A549 treated with AZD9567 at 1 μM for 4 hours (cell line): Measurements from ENCODE around the gene PRMT7. TPM values are rescaled to one million over a fixed set of nuclear protein-coding genes. Genes with fewer than 3 reads are reported as not detected.

Experiments
- total RNA-seq: library from RNA; stranded (reverse); fragments of 200-300 nt; extraction: Qiagen RNA extraction; gene quantifications from 5 replicates; pipeline ENCODE4 v1.2.3, GENCODE V29; 2022; ENCODE audit not compliant: insufficient read depth

Gene PRMT7, protein sequence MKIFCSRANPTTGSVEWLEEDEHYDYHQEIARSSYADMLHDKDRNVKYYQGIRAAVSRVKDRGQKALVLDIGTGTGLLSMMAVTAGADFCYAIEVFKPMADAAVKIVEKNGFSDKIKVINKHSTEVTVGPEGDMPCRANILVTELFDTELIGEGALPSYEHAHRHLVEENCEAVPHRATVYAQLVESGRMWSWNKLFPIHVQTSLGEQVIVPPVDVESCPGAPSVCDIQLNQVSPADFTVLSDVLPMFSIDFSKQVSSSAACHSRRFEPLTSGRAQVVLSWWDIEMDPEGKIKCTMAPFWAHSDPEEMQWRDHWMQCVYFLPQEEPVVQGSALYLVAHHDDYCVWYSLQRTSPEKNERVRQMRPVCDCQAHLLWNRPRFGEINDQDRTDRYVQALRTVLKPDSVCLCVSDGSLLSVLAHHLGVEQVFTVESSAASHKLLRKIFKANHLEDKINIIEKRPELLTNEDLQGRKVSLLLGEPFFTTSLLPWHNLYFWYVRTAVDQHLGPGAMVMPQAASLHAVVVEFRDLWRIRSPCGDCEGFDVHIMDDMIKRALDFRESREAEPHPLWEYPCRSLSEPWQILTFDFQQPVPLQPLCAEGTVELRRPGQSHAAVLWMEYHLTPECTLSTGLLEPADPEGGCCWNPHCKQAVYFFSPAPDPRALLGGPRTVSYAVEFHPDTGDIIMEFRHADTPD
- total RNA-seq: 31.0 to 85.2 TPM (median 32.3 TPM) in 5 replicates

DNA sequence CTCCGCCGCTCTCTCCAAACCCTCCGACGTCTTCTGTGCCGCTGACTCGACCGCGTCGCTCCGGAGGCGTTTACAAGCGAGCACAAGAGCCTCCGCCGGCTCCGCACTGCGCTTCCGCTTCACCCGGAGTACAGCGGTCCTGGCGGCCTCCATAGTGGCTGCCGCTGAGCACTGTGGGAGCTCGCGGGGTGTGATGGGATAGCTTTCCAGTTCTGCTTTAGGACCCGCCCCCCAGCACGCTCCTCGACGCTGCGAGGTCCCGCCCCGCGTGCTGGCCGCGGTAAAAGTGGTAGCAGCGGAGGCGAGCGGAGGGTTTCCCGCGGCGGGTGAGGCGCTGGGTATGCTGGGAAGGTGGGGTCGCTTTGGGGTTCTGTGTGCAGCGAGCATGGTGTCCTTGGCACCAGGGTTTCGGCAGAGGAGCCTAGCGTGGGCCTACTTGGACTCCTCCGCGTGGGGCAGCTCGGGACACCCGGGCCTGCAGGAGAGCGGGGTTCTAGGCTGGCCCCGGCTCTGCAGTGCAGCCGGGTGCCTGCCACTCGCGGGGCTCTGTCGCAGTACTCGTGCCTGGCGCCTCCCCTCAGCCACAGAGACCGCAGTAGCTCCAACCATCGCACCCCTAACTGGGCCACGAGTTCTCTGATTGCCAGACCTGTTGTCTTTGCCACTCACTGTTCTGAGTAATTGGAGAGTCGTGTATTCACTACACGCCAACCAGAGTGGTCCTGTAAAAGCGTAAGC, at the start of gene PRMT7, which contains the start of gene SLC7A6OS:
Gene PRMT7 (plus strand): TSS at position 246 of the 738 bp plus-strand sequence. CDS start 4,961 bp downstream, outside the sequence.
Gene SLC7A6OS (minus strand): TSS at position 173 of the 738 bp plus-strand sequence. CDS start 20 bp downstream, at position 153.

DNA sequence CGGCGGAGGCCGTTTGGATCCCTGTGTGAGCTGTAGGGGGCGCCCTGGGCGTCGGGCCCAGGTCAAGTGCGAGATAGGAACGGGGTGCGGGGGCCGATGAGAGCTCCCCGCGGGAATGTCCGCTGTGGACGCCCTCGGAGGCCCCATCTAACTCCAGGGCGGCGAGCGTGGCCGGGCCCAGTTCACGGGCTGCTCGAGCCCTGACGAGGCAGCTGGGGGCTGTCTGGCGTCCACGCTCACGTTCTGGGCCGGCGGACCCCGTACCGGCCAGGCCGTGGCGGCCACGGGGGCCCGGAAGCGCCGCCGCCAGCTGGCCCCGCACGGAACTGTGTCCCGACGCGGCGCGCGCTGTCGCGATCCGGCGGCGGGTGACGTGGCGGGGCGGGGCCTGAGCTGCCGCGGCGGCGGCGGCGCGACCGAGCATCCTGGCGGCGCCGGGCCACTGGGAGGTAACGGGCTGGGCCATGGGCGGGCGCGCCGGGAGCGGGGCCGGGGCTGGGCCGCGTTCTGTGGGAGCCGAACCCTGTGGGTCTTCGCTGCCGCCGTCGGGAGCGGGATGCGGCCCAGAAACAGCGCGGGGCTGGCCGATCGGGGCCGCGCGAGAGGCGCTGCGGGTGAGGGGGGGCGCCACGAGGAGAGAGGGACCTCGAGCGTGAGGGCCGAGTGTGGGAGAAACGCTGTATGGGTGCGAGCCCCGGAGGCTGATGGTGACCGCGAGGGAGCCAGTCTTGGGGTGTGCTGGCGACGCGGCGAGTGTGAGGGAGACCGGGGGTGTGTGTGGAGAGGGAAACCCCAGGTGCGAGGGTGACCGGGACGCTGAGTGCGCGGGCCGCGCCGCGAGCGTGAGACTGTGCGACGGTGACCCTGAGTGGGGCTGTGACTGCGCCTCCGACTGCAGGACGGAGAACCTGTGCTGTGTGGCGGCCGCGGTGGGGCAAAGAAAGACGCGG, 46.4 kb upstream of the PRMT7 start, which contains the start of gene SLC7A6:
Gene SLC7A6 (plus strand): TSS at position 399 of the 950 bp plus-strand sequence. CDS start 10,201 bp downstream, outside the sequence.

Other genes starting within 250 kb of the PRMT7 start
- gene NFATC3, start 225.6 kb upstream of the PRMT7 start, total RNA-seq: 14.4 to 17.5 TPM (median 15.0 TPM) in 5 replicates
- gene ESRP2, start 74.9 kb upstream of the PRMT7 start, total RNA-seq: 0.03 to 5.9 TPM (median 0.16 TPM) in 4 of 5 replicates, not detected in the other
- gene PLA2G15, start 65.6 kb upstream of the PRMT7 start, total RNA-seq: 16.1 to 20.8 TPM (median 17.1 TPM) in 5 replicates
- 26.4 to 31.7 TPM (median 30.8 TPM) in 5 replicates for gene SLC7A6, start 46.5 kb upstream of the PRMT7 start, total RNA-seq
- gene SLC7A6OS, start 73 bp upstream of the PRMT7 start, total RNA-seq: 7.0 to 12.9 TPM (median 12.5 TPM) in 5 replicates
- gene SMPD3, start 137.5 kb downstream of the PRMT7 start, total RNA-seq: 0.14 to 0.59 TPM (median 0.22 TPM) in 4 of 5 replicates, not detected in the other
- 7.4 to 12.3 TPM (median 9.9 TPM) in 5 replicates for gene ZFP90, start 228.3 kb downstream of the PRMT7 start, total RNA-seq